HepG2 (cell line): ENCODE measurements around the gene VGF. TPM values are rescaled to one million over a fixed set of nuclear protein-coding genes. Genes with fewer than 3 reads are reported as not detected.
A peak's percentile ranks its signal among the peaks of the same experiment; 100 is the strongest.

Experiments used
- AGO1 ChIP-seq: fragments of 200-400 bp; formaldehyde crosslinking; IDR thresholded peaks from 2 replicates; pipeline ENCODE4 v1.6.1; 2017; ENCODE audit warnings: mild to moderate bottlenecking, low read depth, low read length, moderate library complexity; ENCODE audit not compliant: poor library complexity, severe bottlenecking
- FOXP4 ChIP-seq: sonication (generic); formaldehyde crosslinking; IDR thresholded peaks from 2 replicates; pipeline ENCODE4 v1.4.0; 2020; ENCODE audit warnings: missing genetic modification reagents
- GATA4 ChIP-seq: sonication (generic); IDR thresholded peaks from 2 replicates; pipeline ENCODE4 v1.6.1; 2016; ENCODE audit warnings: antibody characterized with exemption, low read depth, borderline replicate concordance
- GATAD2A ChIP-seq: IDR thresholded peaks from 2 replicates; pipeline ENCODE4 v1.6.1; 2016
- HNF1B ChIP-seq: sonication (generic); formaldehyde crosslinking; IDR thresholded peaks from 2 replicates; pipeline ENCODE4 v1.5.1; 2020; ENCODE audit warnings: mild to moderate bottlenecking, moderate library complexity, missing genetic modification reagents
- MAFF ChIP-seq: IDR thresholded peaks from 2 replicates; pipeline ENCODE4 v1.6.1; 2011; ENCODE audit warnings: low read depth, low read length, improper control_type of control experiment
- MYC ChIP-seq: sonication (generic); formaldehyde crosslinking; IDR thresholded peaks from 2 replicates; pipeline ENCODE4 v1.9.0; 2021; ENCODE audit warnings: missing genetic modification reagents, borderline replicate concordance
- NFE2 ChIP-seq: sonication (generic); formaldehyde crosslinking; IDR thresholded peaks from 2 replicates; pipeline ENCODE4 v1.4.0; 2020; ENCODE audit warnings: missing genetic modification reagents
- RXRB ChIP-seq: IDR thresholded peaks from 2 replicates; pipeline ENCODE4 v1.6.1; 2016; ENCODE audit warnings: borderline replicate concordance, missing genetic modification reagents, missing compliant biosample characterization
- SMARCE1 ChIP-seq: fragments of 450-650 bp; IDR thresholded peaks from 2 replicates; pipeline ENCODE4 v1.6.1; 2017; ENCODE audit warnings: borderline replicate concordance
- TIGD3 ChIP-seq: sonication (generic); formaldehyde crosslinking; IDR thresholded peaks from 2 replicates; pipeline ENCODE4 v1.5.1; 2020; ENCODE audit warnings: mild to moderate bottlenecking, missing genetic modification reagents, borderline replicate concordance
- ZBTB26 ChIP-seq: IDR thresholded peaks from 2 replicates; pipeline ENCODE4 v1.6.1; 2016; ENCODE audit warnings: missing compliant biosample characterization, missing genetic modification reagents, borderline replicate concordance
- ZFP36L1 ChIP-seq: sonication (generic); formaldehyde crosslinking; IDR thresholded peaks from 2 replicates; pipeline ENCODE4 v1.8.0; 2022; ENCODE audit warnings: mild to moderate bottlenecking, missing genetic modification reagents, moderate library complexity
- ZMYM2 ChIP-seq: sonication (generic); formaldehyde crosslinking; IDR thresholded peaks from 2 replicates; pipeline ENCODE4 v1.8.0; 2022; ENCODE audit warnings: mild to moderate bottlenecking, missing genetic modification reagents
- ZNF224 ChIP-seq: sonication (generic); formaldehyde crosslinking; IDR thresholded peaks from 2 replicates; pipeline ENCODE4 v1.5.0; 2020; ENCODE audit warnings: mild to moderate bottlenecking, missing genetic modification reagents
- ZNF296 ChIP-seq: sonication (generic); formaldehyde crosslinking; conservative IDR thresholded peaks from 2 replicates; pipeline ENCODE4 v1.5.0; 2020; ENCODE audit warnings: mild to moderate bottlenecking, missing genetic modification reagents
- ZNF367 ChIP-seq: sonication (generic); formaldehyde crosslinking; IDR thresholded peaks from 2 replicates; pipeline ENCODE4 v1.4.0; 2020; ENCODE audit warnings: missing genetic modification reagents, borderline replicate concordance
- ZNF703 ChIP-seq: sonication (generic); formaldehyde crosslinking; IDR thresholded peaks from 2 replicates; pipeline ENCODE4 v1.5.1; 2020; ENCODE audit warnings: missing genetic modification reagents, mild to moderate bottlenecking, moderate library complexity, borderline replicate concordance
- ZNF713 ChIP-seq: sonication (generic); formaldehyde crosslinking; IDR thresholded peaks from 2 replicates; pipeline ENCODE4 v1.4.0; 2020; ENCODE audit warnings: mild to moderate bottlenecking, missing genetic modification reagents
- ZNF724P ChIP-seq: sonication (generic); formaldehyde crosslinking; IDR thresholded peaks from 2 replicates; pipeline ENCODE4 v1.8.0; 2022; ENCODE audit warnings: missing genetic modification reagents, borderline replicate concordance
- ZNF781 ChIP-seq: sonication (generic); formaldehyde crosslinking; IDR thresholded peaks from 2 replicates; pipeline ENCODE4 v1.5.1; 2020; ENCODE audit warnings: borderline replicate concordance, mild to moderate bottlenecking, missing genetic modification reagents; ENCODE audit errors: not compliant biosample characterization
- polyA plus RNA-seq, 8 experiments: library from polyadenylated mRNA; depleted of rRNA in 3 of 8; stranded (reverse) in 7 of 8; unstranded in 1 of 8; fragments of >200 nt; fragmentation: Illumina TruSeq in 4 of 8; extraction: Trizol in 4 of 8; gene quantifications; 2 replicates each; pipeline versions ENCODE4 v1.2.1 to v1.2.3, GENCODE V29; 2011 to 2016; ENCODE audit warnings: low read depth in 4 of 8, missing spikeins in 1 of 8, mixed read lengths in 1 of 8; ENCODE audit not compliant: insufficient read depth in 1 of 8
- total RNA-seq, 5 experiments: library from RNA; depleted of rRNA; stranded (reverse); fragments of >200 nt; fragmentation: Illumina TruSeq; extraction: Trizol; gene quantifications; 2 replicates each; pipeline ENCODE4 v1.2.3, GENCODE V29; 2016; ENCODE audit warnings: low read depth in 1 of 5

VGF gene
- total and polyA plus RNA-seq, 2 of the 13 experiments (the other 11 are each of a cell fraction or from before 2014, with no cell fraction given): 0.12 to 0.46 TPM

- 0 out of 2 replicates have a peak, but pooled peaks have one; percentile 39 for TF ChIP-seq TIGD3 (CRISPR knock-in tag)
- no peak for TF ChIP-seq RXRB (CRISPR knock-in tag)
- TF ChIP-seq ZNF781: no peak
- TF ChIP-seq AGO1: peak; percentile 44
- TF ChIP-seq ZFP36L1 (CRISPR knock-in tag): no peak
- no peak for TF ChIP-seq ZNF367 (CRISPR knock-in tag)
- 0 out of 2 replicates have a peak, but pooled peaks have one; percentile 56 for TF ChIP-seq ZNF296
- TF ChIP-seq ZBTB26: no peak
- TF ChIP-seq HNF1B (CRISPR knock-in tag): no peak; the same call in 1 of the 2 replicates
- no peak for TF ChIP-seq ZMYM2 (CRISPR knock-in tag)
- TF ChIP-seq ZNF713 (CRISPR knock-in tag): 0 out of 2 replicates have a peak, but pooled peaks have one; percentile 56
- no peak for TF ChIP-seq SMARCE1
- no peak for TF ChIP-seq GATAD2A (CRISPR knock-in tag)
- TF ChIP-seq NFE2 (CRISPR knock-in tag): no peak
- TF ChIP-seq GATA4: peak; percentile 46; the same call in 1 of the 2 replicates
- TF ChIP-seq MAFF: no peak
- peak; percentile 70 for TF ChIP-seq MYC (CRISPR knock-in tag)
- TF ChIP-seq ZNF724P (CRISPR knock-in tag): no peak
- TF ChIP-seq ZNF224: no peak
- TF ChIP-seq FOXP4 (CRISPR knock-in tag): no peak
- no peak for TF ChIP-seq ZNF703 (CRISPR knock-in tag)
Measured at GRCh38 chr7:101201695-101202602, 36.6 kb upstream of the VGF start (continued).
